ENCODE measurements around the gene IGSF21. TPM values are rescaled to one million over a fixed set of nuclear protein-coding genes. Genes with fewer than 3 reads are reported as not detected.

Gene IGSF21
- total RNA-seq, 2 donors from 2014 or later, result not detected

DNA sequence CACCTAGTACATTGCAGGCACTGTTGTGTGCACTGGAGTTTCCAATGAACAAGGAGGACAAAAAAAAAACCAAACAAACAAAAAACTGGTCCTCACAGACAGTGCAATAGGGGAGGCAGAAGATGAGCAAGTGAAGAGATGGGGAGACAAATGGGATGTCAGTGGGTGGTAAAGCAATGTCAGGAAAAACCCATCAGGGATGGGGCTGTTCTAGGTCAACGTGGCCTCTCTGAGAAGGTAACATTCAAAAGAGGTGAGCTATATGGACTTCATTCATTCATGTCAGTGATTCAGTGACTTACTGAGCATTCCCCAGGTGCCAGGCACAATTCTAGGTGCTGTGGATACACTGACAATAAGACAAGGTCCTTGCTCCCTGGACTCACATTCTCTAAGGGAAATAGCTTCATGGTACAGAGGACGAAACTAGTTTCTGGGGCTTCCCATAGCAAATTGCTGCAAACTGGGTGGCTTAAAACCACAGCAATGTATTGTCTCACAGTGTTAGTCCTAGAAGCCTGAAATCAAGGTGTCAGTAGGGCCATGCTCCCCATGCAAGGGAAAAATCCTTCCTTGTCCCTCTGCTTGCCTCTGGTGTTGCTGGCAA is 232.7 kb downstream of the IGSF21 start:
- Mint-ChIP-seq H3K27me3 (peaks cover 0 to 20% of the 10 kb centered on the region in 2 donors), H3K4me1 (ENCODE audit: low read depth in 2 of 2) (no peaks in the 10 kb centered on the region), H3K4me3 (no peak overlapping the region), H3K9me3 (no peaks in the 10 kb centered on the region), H3K27ac (no peak overlapping the region), H3K36me3 (no peaks in the 10 kb centered on the region)
- no peak for DNase-seq (ENCODE audit: low spot score)
- no peak for ATAC-seq

DNA sequence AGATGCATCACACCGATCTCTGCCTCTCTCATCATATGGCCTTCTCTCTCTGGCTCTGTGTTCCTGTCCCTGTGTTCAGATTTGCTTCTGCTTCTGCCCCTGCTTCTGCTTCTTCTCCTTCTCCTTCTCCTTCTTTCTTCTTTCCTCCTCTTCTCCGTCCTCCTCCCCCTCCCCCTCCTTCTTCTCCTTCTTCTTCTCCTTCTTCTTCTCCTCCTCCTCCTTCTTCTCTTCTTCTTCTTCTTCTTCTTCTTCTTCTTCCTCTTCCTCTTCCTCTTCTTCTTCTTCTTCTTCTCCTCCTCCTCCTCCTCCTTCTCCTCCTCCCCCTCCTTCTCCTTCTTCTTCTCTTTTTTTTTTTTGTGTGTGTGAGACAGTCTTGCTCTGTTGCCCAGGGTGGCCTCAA is 233.2 kb downstream of the IGSF21 start:
- ATAC-seq (no peak), DNase-seq (ENCODE audit: low spot score) (no peak)
- no peak overlapping the region for H3K27ac Mint-ChIP-seq
- peaks cover 0 to 20% of the 10 kb centered on the region in 2 donors for H3K27me3 Mint-ChIP-seq
- no peaks in the 10 kb centered on the region for H3K36me3 Mint-ChIP-seq
- no peaks in the 10 kb centered on the region for H3K9me3 Mint-ChIP-seq
- H3K4me1 Mint-ChIP-seq (ENCODE audit: low read depth in 2 of 2), result no peaks in the 10 kb centered on the region
- no peak overlapping the region for H3K4me3 Mint-ChIP-seq

DNA sequence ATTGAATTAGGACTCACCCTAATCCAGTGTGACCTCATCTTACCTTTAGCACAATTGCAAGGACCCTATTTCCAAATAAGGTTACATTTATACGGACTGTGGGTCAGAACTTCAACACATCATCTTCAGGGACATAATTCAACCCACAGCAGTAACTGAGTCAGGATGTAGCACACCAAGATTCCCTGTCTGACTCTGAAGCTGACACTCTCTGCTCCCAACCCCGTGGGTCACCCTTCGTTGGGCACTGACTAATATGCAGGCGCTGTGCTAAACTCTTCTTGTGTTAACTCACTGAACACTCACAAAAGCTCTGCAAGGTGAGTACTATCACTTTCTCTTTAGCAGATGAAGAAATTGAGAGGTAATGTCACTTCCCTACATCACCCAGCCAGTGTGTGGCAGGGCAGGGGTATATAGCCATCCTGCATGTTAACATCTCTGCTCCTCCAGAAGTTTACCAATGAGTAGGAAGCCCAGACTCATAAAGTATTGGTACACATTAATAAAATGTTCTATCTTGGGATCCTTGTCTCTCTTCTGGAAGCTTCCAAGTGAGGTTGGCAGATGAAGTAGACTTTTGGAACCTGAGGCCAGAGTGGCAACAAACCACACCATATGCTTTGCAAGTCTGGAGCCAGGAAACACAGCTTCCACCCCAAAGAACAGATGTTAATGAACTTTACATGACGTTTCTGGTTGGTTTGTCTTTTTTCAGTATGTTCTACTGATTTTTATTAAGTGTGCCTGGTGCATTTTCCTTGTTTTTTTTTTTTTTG is 233.9 kb downstream of the IGSF21 start:
- Mint-ChIP-seq H3K27ac (no peak overlapping the region), H3K9me3 (no peaks in the 10 kb centered on the region), H3K27me3 (peaks cover 3 to 20% of the 10 kb centered on the region in 2 donors), H3K4me1 (ENCODE audit: low read depth in 2 of 2) (no peaks in the 10 kb centered on the region), H3K36me3 (no peaks in the 10 kb centered on the region), H3K4me3 (no peak overlapping the region)
- no peak for DNase-seq (ENCODE audit: low spot score)
- ATAC-seq, result peak in 1 of 2 donors; percentile 17

DNA sequence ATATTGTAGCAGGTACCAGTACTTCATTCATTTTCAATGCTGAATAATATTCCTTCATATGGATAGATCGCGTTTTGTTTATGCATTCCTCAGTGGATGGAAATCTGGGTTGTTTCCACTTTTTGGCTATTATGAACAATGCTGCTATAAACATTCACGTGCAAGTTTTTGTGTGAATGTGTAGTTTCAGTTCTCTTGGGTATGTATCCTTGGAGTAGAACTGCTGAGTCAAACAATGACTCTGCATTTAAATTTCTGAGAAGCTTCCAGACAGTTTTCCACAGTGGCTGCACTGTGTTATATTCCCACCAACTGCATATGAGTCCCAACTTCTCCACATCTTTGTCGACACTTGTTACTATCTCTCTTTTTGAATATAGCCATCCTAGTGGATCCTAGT is 235.1 kb downstream of the IGSF21 start:
- no peak overlapping the region for H3K4me3 Mint-ChIP-seq
- ATAC-seq, result no peak
- H3K9me3 Mint-ChIP-seq, result no peaks in the 10 kb centered on the region
- H3K36me3 Mint-ChIP-seq, result no peaks in the 10 kb centered on the region
- H3K27me3 Mint-ChIP-seq, result peaks cover 3 to 20% of the 10 kb centered on the region in 2 donors
- H3K27ac Mint-ChIP-seq, result no peak overlapping the region
- no peak for DNase-seq (ENCODE audit: low spot score)
- H3K4me1 Mint-ChIP-seq (ENCODE audit: low read depth in 2 of 2), result no peaks in the 10 kb centered on the region

DNA sequence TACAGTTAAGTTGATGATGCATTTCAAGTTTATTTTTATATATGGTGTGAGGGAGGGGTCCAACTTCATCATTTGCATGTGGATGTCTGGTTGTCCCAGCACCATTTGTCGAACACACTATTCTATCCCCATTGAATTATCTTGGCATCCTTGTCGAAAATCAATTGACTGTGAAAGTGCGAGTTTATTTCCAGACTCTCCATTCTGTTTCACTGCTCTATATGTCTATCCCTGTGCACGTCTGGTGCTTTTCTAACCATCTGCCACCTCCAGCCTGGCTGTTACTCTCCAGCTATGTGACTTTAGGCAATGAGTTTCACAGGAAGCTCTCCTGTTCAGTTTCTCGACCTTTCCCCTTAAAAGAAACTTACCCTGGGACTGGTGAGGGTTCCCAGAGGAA is 236.0 kb downstream of the IGSF21 start:
- Mint-ChIP-seq H3K4me1 (ENCODE audit: low read depth in 2 of 2) (no peaks in the 10 kb centered on the region), H3K36me3 (no peaks in the 10 kb centered on the region)
- no peak for ATAC-seq

DNA sequence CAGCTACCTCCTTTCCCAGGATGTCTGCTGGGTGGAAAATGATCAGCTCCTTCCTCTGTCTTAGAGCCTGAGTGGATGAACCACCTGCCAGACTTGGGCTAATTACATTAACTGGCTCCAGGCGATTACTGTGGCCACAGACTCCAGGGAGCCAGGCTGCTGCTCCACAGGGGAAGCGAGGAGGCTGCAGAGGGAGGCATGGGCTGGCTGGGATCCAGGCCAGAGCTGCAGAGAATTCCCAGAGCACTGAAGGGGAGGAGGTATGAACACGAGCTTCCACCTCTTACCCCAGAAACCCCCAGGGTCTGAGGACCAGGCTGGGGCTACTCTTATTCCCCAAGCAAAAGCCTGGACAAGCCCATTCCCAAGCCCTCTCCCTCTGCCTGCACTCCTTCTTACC is 237.2 kb downstream of the IGSF21 start:
- ATAC-seq, result no peak
- Mint-ChIP-seq H3K9me3 (no peaks in the 10 kb centered on the region), H3K27me3 (peaks cover 3 to 27% of the 10 kb centered on the region in 2 donors), H3K27ac (no peak overlapping the region), H3K4me1 (ENCODE audit: low read depth in 2 of 2) (no peaks in the 10 kb centered on the region), H3K36me3 (no peaks in the 10 kb centered on the region), H3K4me3 (no peak overlapping the region)
- no peak for DNase-seq (ENCODE audit: low spot score)

More for the DNA sequence above, 236.0 kb downstream of the IGSF21 start:
- no peak overlapping the region for H3K4me3 Mint-ChIP-seq
- H3K27ac Mint-ChIP-seq, result no peak overlapping the region
- H3K9me3 Mint-ChIP-seq, result no peaks in the 10 kb centered on the region
- DNase-seq (ENCODE audit: low spot score), result no peak
- H3K27me3 Mint-ChIP-seq, result peaks cover 3 to 20% of the 10 kb centered on the region in 2 donors

DNA sequence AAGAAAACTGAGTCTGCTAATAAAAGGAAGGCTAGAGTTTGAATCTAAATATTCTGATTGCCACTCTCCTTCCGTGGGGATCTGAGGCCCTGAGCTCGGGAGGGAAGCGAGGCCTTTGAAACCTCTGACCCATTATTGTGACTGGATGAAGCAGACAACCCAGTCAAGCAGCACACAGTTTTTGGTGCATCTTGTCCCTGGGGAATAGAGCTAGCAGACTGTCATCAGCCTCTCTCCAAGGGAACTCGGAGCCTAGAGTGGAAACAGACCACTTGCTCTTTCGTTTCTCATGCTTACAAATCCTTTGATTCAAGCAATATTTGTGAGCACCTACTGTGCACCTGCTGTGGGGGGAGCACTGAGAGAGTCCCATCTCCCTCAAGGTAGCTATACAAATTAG is 240.0 kb downstream of the IGSF21 start:
- H3K4me3 Mint-ChIP-seq, result no peak overlapping the region
- no peak for DNase-seq (ENCODE audit: low spot score)
- no peak for ATAC-seq
- no peaks in the 10 kb centered on the region for H3K4me1 Mint-ChIP-seq (ENCODE audit: low read depth in 2 of 2)
- no peak overlapping the region for H3K27ac Mint-ChIP-seq
- peaks cover 3 to 21% of the 10 kb centered on the region in 2 donors for H3K27me3 Mint-ChIP-seq
- no peaks in the 10 kb centered on the region for H3K9me3 Mint-ChIP-seq
- no peaks in the 10 kb centered on the region for H3K36me3 Mint-ChIP-seq

DNA sequence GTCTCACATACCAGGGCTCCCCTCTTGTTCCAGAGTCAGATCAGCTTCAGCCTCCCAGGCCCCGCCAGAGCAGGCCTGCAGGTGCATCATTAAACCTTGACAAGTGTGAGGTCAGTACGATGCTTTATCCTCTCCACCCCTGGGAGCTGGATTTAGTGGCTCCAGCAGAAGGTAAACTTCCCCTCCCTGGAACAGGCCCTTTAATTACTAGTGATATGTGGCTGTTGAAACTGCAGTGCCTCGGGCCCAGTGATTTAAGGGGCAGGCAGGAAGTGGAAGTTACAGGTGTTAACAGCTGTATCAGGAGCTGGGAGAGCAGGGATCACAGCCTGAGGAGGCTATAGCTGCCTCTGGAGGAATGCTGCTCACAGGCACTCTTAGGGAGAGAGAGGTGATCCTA is 240.8 kb downstream of the IGSF21 start:
- no peaks in the 10 kb centered on the region for H3K4me1 Mint-ChIP-seq (ENCODE audit: low read depth in 2 of 2)
- H3K27ac Mint-ChIP-seq, result no peak overlapping the region
- peaks cover 4 to 23% of the 10 kb centered on the region in 2 donors for H3K27me3 Mint-ChIP-seq
- no peaks in the 10 kb centered on the region for H3K9me3 Mint-ChIP-seq
- ATAC-seq (no peak), DNase-seq (ENCODE audit: low spot score) (no peak)
- H3K36me3 Mint-ChIP-seq, result no peaks in the 10 kb centered on the region
- no peak overlapping the region for H3K4me3 Mint-ChIP-seq

DNA sequence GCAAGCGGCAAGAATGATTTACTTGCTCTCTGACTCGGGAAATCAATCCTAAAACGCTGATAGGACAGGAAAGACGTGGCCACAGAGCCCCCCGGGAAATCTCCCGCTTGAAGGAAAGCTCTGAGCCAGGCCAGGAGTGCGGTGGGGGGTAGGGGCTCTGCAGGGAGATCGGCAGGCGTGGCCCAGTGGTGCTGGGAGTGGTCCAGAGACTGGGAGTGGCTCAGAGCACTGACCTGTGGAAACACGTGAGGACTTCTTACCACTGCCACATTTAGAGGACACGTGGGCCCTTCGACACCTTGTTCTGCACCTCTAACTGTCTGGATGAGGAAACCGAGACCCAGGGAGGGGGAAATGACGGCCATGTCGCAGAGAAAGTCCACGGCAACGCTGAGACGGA is 243.1 kb downstream of the IGSF21 start:
- no peaks in the 10 kb centered on the region for H3K36me3 Mint-ChIP-seq
- no peak for DNase-seq (ENCODE audit: low spot score)
- ATAC-seq, result no peak
- H3K27me3 Mint-ChIP-seq, result peaks cover 13 to 28% of the 10 kb centered on the region in 2 donors
- H3K27ac Mint-ChIP-seq, result no peak overlapping the region
- H3K4me3 Mint-ChIP-seq, result no peak overlapping the region
- no peaks in the 10 kb centered on the region for H3K4me1 Mint-ChIP-seq (ENCODE audit: low read depth in 2 of 2)
- no peaks in the 10 kb centered on the region for H3K9me3 Mint-ChIP-seq

DNA sequence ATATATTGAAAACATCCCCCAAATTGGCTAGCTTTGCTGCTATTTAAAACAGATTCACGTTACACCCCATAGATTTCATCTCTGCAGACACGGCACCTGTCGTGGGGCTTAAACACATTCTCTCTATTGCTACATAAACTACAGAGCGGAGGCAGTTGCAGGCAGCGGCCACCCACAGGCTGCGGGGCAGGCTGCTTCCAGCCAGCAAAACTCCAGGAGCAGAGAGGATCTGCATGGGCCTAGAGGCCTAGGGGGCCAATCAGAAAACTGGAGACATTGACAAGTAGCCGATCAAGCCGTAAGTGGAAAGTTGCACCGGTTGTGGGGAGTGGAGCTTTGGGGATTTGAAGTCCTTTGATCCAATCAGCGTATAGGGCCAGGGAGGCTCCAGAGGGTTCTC is 244.1 kb downstream of the IGSF21 start:
- H3K27me3 Mint-ChIP-seq, result peaks cover 16 to 34% of the 10 kb centered on the region in 2 donors
- H3K4me3 Mint-ChIP-seq, result no peak overlapping the region
- no peak for ATAC-seq
- no peaks in the 10 kb centered on the region for H3K4me1 Mint-ChIP-seq (ENCODE audit: low read depth in 2 of 2)
- no peak overlapping the region for H3K27ac Mint-ChIP-seq
- DNase-seq (ENCODE audit: low spot score), result no peak
- no peaks in the 10 kb centered on the region for H3K36me3 Mint-ChIP-seq
- H3K9me3 Mint-ChIP-seq, result no peaks in the 10 kb centered on the region

DNA sequence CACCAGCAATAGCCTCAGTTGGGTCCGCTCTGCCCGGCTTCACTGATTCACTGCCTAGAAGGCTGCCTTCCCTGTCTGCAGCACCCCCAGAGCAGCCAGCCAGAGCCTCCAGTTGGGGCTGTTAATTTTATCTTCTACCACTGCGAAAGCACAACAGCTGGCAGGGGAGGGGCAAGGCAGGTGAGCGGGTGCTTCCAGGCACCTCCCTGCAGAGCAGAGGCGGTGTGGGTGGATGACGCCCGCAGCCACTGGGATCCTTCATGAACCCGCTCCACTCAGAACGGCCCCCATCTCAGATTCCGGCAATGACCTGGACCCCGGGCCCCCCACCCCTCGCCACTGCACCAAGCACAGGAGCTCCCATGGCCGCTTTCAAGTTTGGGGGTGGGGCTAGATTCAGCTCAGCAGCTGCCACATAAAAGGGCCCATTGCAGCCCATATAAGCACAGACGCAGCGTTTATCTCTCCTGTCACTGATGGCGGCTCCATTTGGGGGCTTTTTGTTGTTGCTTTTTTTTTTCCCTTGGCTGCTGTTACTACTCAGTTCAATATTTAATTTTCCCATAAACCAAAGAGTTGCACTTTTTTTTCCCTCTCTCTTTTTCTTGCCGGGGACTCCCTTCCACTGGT is 245.2 kb downstream of the IGSF21 start:
- H3K27me3 Mint-ChIP-seq, result peaks cover 23 to 43% of the 10 kb centered on the region in 2 donors
- no peak for DNase-seq (ENCODE audit: low spot score)
- H3K4me3 Mint-ChIP-seq, result no peak overlapping the region
- no peaks in the 10 kb centered on the region for H3K9me3 Mint-ChIP-seq
- H3K27ac Mint-ChIP-seq, result no peak overlapping the region
- H3K4me1 Mint-ChIP-seq (ENCODE audit: low read depth in 2 of 2), result no peaks in the 10 kb centered on the region
- no peak for ATAC-seq
- no peaks in the 10 kb centered on the region for H3K36me3 Mint-ChIP-seq

DNA sequence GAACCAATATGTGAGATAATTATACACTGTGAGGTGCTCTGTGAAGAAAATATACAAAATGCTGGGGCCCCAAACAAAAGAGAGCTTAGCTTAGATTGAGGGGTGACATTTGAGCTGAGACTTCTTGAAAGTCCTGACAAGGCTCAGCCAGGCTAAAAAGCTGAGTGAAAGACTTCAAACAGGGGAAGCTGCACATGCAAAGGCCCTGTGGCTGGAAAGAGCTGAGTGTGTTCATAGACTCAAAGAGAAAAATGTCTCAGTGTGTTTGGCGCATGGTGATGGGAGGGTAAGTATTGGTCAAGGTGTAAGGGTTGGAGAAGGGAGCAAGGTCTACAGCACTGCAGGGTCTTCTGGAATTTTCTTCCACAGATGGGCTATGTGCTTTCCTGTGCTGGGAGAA is 245.9 kb downstream of the IGSF21 start:
- ATAC-seq (no peak), DNase-seq (ENCODE audit: low spot score) (no peak)
- Mint-ChIP-seq H3K36me3 (no peaks in the 10 kb centered on the region), H3K4me1 (ENCODE audit: low read depth in 2 of 2) (no peaks in the 10 kb centered on the region), H3K4me3 (no peak overlapping the region), H3K9me3 (no peaks in the 10 kb centered on the region), H3K27ac (no peak overlapping the region), H3K27me3 (peaks cover 25 to 47% of the 10 kb centered on the region in 2 donors)

DNA sequence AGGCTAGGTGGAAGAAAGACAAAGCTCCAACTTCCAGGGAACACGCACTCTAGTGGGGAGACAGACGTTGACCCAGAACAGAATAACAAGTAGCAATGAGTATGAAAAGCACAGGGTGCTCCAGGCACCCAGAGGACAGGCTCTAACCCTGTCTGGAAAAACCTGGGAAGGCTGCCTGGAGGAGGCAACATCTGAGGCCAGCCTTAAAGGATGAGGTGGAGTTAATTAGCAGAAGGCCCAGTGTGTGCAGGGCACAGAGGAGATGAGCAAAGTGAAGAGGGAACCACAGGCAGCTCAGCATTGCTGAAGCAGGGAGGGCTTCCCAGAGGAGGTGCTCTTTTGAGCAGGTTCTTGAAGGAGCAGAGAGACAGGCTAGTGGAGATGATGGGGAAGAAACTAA is 246.4 kb downstream of the IGSF21 start:
- Mint-ChIP-seq H3K27ac (no peak overlapping the region), H3K4me1 (ENCODE audit: low read depth in 2 of 2) (no peaks in the 10 kb centered on the region), H3K36me3 (no peaks in the 10 kb centered on the region), H3K9me3 (no peaks in the 10 kb centered on the region), H3K4me3 (no peak overlapping the region), H3K27me3 (peaks cover 25 to 50% of the 10 kb centered on the region in 2 donors)
- DNase-seq (ENCODE audit: low spot score) (no peak), ATAC-seq (no peak)

DNA sequence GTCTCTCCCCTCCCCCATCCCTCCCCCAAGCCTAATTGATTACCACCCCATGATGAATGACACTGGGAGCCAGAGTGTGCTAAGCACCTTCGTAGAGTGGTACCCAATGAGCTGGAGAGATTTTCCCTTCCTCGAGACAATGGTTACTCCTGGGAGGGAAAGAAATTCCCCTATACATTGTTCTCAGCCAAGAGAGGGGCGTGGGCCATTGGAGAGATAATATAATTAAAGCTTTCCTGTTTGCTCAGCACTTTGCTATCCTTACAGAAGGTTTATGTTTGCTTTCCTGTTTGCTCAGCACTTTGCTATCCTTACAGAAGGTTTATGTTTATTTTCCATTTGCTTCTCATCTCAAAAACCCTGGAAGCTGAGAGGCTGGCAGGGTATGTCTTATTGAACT is 247.0 kb downstream of the IGSF21 start:
- no peaks in the 10 kb centered on the region for H3K9me3 Mint-ChIP-seq
- no peak for ATAC-seq
- no peaks in the 10 kb centered on the region for H3K4me1 Mint-ChIP-seq (ENCODE audit: low read depth in 2 of 2)
- DNase-seq (ENCODE audit: low spot score), result no peak
- no peaks in the 10 kb centered on the region for H3K36me3 Mint-ChIP-seq
- H3K27me3 Mint-ChIP-seq, result peaks cover 25 to 49% of the 10 kb centered on the region in 2 donors
- H3K27ac Mint-ChIP-seq, result no peak overlapping the region
- no peak overlapping the region for H3K4me3 Mint-ChIP-seq
